Heart right ventricle (tissue), 16 donors: ENCODE measurements around the gene ASAP2. TPM values are rescaled to one million over a fixed set of nuclear protein-coding genes. Genes with fewer than 3 reads are reported as not detected.
A peak's percentile ranks its signal among the peaks of the same experiment; 100 is the strongest.

Source experiments
- ATAC-seq, 8 donors: fragments of 200-7000 bp; cut with Tn5 transposase; one replicate each; pipeline ENCODE4 v1.9.1; 2020; ENCODE audit warnings: mild to moderate bottlenecking in 8 of 8, moderate library complexity in 8 of 8, moderate number of reproducible peaks in 1 of 8
- DNase-seq, 2 donors: peaks; one replicate each; pipeline ENCODE4 v3.0.0-alpha.2; 2020
- H3K27ac ChIP-seq, 10 donors: fragments of 200-600 bp; sonication (generic) in 2 of 10; one replicate each; pipeline versions ENCODE4 v1.5.0 to v1.8.0; 2020 to 2022; ENCODE audit warnings: mild to moderate bottlenecking in 3 of 10
- H3K27me3 ChIP-seq, 7 donors: fragments of 200-600 bp; one replicate each; pipeline ENCODE4 v1.8.0; 2021 to 2022; ENCODE audit warnings: mild to moderate bottlenecking in 2 of 7
- H3K36me3 ChIP-seq, 9 donors: fragments of 200-600 bp; sonication (generic) in 1 of 9; one replicate each; pipeline versions ENCODE4 v1.5.0 to v1.8.0; 2020 to 2022; ENCODE audit warnings: mild to moderate bottlenecking in 2 of 9
- H3K4me1 ChIP-seq, 9 donors: fragments of 200-600 bp; sonication (generic) in 1 of 9; one replicate each; pipeline versions ENCODE4 v1.5.0 to v1.8.0; 2020 to 2022; ENCODE audit warnings: mild to moderate bottlenecking in 4 of 9
- H3K4me3 ChIP-seq, 10 donors: fragments of 200-600 bp; sonication (generic) in 2 of 10; one replicate each; pipeline versions ENCODE4 v1.5.0 to v1.8.0; 2020 to 2022; ENCODE audit warnings: mild to moderate bottlenecking in 7 of 10, moderate library complexity in 2 of 10
- H3K9me3 ChIP-seq, 11 donors: fragments of 200-600 bp in 10 of 11; sonication (generic) in 2 of 11; one replicate each; pipeline versions ENCODE4 v1.5.0 to v1.8.0; 2013 to 2022; ENCODE audit warnings: mild to moderate bottlenecking in 2 of 11, control low read depth in 1 of 11, moderate library complexity in 1 of 11
- WGBS, 2 donors: extraction: QIAGEN DNeasy Blood & Tissue Kit; methylation state at CpG; one replicate each; pipeline ENCODE4 v1.1.7; 2013; ENCODE audit warnings: inconsistent platforms in 1 of 2; 5-methylcytosine and 5-hydroxymethylcytosine counted together
- intact Hi-C, 10 donors: fragments of 100-400 bp; cut with DNase I; formaldehyde crosslinking; loops; one replicate each; pipeline versions ENCODE4 v1.11.1 to v1.14.2; 2022
- polyA plus RNA-seq, 2 donors: library from polyadenylated mRNA; stranded (reverse); fragments of 200-250 nt; gene quantifications; one replicate each; pipeline ENCODE4 v1.2.3, GENCODE V29; 2013
- total RNA-seq, 10 donors: library from RNA; stranded (reverse); fragmentation: NEBNext Ultra II Directional in 3 of 10; extraction: Animal tissue kit (Norgen Biotek cat#: 25700) in 3 of 10; gene quantifications; one replicate each; pipeline versions ENCODE4 v1.2.1 to v1.2.4, GENCODE V29; 2021 to 2023
- TF ChIP-seq, protein P1 (sequence below), 9 donors: fragments of 200-600 bp; sonication (generic) in 2 of 9; IDR thresholded peaks; one replicate each; pipeline versions ENCODE4 v1.5.0 to v1.8.0; 2021 to 2022; ENCODE audit warnings: antibody characterized with exemption in 9 of 9, mild to moderate bottlenecking in 5 of 9, moderate library complexity in 1 of 9
- donor health status: Arrhythmogenic right ventricular cardiomyopathy.
- donor health status: ischemic (EF 13 %, LVEDD 7.1; RV severe dilation, severe dysfunction).
- donor health status: healthy with polysubstance abuse.
- donor health status: DM: no; HTN: yes; CAD: no.
- donor health status: DM: no; HTN: no; CAD: no.
- donor health status: ischemic (EF 25% LVEDD 6.9; RV normal size, moderate dysfunction).
- donor health status: ischemic (EF 25% LVEDD 5.7; RV mildly dilated, moderate dysfunction).
- donor health status: healthy.
- donor health status: DM: yes; HTN: yes; CAD: no.
- donor health status: Ischemic cardiomyopathy.
- donor health status: ischemic (EF 35%, LVEDD 5.7; RV mildly dilated, moderate dysfunction).
- donor health status: nonischemic (EF 11% LVEDD 7.7; RV severe dilation, severe dysfunction).
- donor health status: DM: yes; HTN: yes; CAD: no.
- donor health status: PGD.
- donor health status: ischemic (EF 29% LVEDD 5.4; RV normal size, mild dysfunction).
- donor health status: nonischemic (EF 23%, LVEDD 6.1; RV moderate dilation, normal function).

ASAP2 gene
- total and polyA plus RNA-seq, 12 donors = 5.4 to 17.3 (median 11.8) TPM

DNA sequence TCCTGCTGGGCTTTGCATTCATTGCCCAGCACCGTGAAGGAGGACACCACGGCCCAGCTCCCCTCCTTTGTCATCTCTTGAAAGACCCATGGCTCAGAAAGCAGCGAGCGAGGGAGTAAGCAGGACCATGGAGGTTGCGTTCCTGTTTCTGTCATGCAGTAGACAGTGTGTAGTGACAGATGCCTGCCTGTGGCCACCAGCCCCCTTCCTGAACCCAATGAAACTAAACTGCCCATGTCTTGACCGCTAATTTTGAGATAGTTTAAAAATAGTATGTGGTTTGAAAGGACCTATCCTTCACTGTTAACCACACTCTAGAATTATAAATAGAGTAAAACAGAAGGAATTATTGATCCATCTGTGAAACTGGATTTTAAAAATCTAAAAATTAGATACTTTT, 88.2 kb downstream of the ASAP2 start:
- H3K9me3 ChIP-seq = no peaks in the 10 kb centered on the region

DNA sequence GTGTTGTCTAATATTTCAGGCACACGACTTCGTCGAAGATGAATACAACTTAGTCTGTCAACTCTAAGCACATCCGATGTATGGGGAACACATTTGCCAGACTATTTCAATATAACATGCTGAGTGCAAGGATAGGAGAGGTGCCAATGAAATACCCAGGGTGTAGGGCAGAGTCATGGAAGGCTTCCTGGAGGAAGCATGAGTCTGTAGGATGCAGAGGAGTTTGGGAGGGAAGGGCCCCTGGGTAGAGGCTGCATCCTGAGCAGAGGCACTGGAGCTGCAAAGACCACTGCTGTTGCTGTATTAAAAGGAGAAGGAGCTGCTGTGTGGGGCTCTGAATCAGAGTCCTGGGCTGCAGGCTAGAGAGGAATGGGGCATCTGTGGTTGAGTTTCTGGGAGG, 89.9 kb downstream of the ASAP2 start:
- TF ChIP-seq, protein P1, sequence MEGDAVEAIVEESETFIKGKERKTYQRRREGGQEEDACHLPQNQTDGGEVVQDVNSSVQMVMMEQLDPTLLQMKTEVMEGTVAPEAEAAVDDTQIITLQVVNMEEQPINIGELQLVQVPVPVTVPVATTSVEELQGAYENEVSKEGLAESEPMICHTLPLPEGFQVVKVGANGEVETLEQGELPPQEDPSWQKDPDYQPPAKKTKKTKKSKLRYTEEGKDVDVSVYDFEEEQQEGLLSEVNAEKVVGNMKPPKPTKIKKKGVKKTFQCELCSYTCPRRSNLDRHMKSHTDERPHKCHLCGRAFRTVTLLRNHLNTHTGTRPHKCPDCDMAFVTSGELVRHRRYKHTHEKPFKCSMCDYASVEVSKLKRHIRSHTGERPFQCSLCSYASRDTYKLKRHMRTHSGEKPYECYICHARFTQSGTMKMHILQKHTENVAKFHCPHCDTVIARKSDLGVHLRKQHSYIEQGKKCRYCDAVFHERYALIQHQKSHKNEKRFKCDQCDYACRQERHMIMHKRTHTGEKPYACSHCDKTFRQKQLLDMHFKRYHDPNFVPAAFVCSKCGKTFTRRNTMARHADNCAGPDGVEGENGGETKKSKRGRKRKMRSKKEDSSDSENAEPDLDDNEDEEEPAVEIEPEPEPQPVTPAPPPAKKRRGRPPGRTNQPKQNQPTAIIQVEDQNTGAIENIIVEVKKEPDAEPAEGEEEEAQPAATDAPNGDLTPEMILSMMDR (IDR thresholded peaks at IDR 0.05) = no peak
- Histone ChIP-seq H3K36me3 (peaks cover 0 to 20% (median 0%) of the 10 kb centered on the region in 9 donors), H3K4me1 (peaks cover 0 to 65% (median 33%) of the 10 kb centered on the region in 9 donors), H3K9me3 (no peaks in the 10 kb centered on the region), H3K4me3 (no peak overlapping the region), H3K27ac (no peak overlapping the region), H3K27me3 (no peaks in the 10 kb centered on the region)
- ATAC-seq (no peak), DNase-seq (no peak)
- WGBS, 2 donors = 96% methylated on average over 4 of the region's 4 CpGs
- intact Hi-C loops = no loop called here

More for the DNA sequence above, 88.2 kb downstream of the ASAP2 start:
- H3K4me1 ChIP-seq = peaks cover 0 to 50% (median 24%) of the 10 kb centered on the region in 9 donors
- no peak for DNase-seq
- TF ChIP-seq, protein P1 (IDR thresholded peaks at IDR 0.05) = no peak
- H3K36me3 ChIP-seq = peaks cover 0 to 20% (median 0%) of the 10 kb centered on the region in 9 donors
- no peak for ATAC-seq
- no peak overlapping the region for H3K4me3 ChIP-seq
- no peak overlapping the region for H3K27ac ChIP-seq
- intact Hi-C loops = no loop called here
- H3K27me3 ChIP-seq = no peaks in the 10 kb centered on the region
- 86 to 87% methylated on average over 6 of the region's 6 CpGs for WGBS, 2 donors

DNA sequence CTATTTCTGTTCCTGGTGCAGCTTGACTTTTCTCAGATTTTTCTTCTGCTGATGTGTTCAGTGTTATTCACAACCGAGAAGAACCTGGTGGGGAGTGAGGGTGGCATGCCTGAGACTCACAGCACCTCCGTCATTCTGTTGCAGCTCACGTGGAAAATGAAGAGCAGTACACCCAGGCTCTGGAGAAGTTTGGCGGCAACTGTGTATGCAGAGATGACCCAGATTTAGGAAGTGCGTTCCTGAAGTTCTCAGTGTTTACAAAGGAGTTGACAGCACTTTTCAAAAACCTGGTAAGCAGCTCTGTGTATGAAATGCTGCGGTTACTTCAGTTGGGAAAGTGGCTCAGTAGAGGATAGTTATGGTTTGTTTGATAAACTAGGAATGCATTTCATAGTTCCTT, 90.5 kb downstream of the ASAP2 start:
- peaks cover 0 to 69% (median 33%) of the 10 kb centered on the region in 9 donors for H3K4me1 ChIP-seq
- ATAC-seq = peak in 3 of 8 donors; percentile 4 to 35 (median 32)
- DNase-seq = no peak
- H3K4me3 ChIP-seq = no peak overlapping the region
- no peaks in the 10 kb centered on the region for H3K9me3 ChIP-seq
- H3K27me3 ChIP-seq = no peaks in the 10 kb centered on the region
- intact Hi-C loops = no loop called here
- H3K27ac ChIP-seq = no peak overlapping the region
- TF ChIP-seq, protein P1 (IDR thresholded peaks at IDR 0.05) = no peak
- H3K36me3 ChIP-seq = peaks cover 0 to 20% (median 0%) of the 10 kb centered on the region in 9 donors
- whole genome bisulfite sequencing, 2 donors = 39 to 53% methylated on average over 6 of the region's 6 CpGs

DNA sequence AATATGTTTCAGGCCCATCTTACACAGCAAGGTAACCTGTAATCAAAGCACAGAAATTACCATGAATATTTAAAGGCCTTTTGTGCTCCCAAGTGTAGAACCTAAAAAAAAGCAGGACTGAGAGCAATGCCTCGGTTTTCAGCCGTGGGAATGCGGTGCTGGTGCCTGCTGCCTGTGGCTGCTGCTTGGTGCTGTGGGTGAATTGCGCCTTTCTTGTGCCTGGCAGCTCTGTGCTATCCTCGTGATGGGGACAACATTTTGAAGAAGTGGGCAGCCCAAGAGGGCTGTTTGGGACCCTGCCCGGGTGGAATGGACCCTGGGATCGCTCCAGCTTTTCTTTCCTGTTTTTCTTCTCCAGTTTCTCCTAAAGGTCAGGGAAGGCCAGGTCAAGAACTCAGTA, 91.2 kb downstream of the ASAP2 start:
- ATAC-seq (no peak), DNase-seq (no peak)
- TF ChIP-seq, protein P1 (IDR thresholded peaks at IDR 0.05) = no peak
- H3K4me1 ChIP-seq = peaks cover 0 to 72% (median 33%) of the 10 kb centered on the region in 9 donors
- intact Hi-C loops = no loop called here
- no peak overlapping the region for H3K4me3 ChIP-seq
- peaks cover 0 to 20% (median 0%) of the 10 kb centered on the region in 9 donors for H3K36me3 ChIP-seq
- H3K27ac ChIP-seq = peak overlapping the region in 2 of 10 donors; percentile 15 to 20
- 84 to 86% methylated on average over 7 of the region's 7 CpGs for WGBS, 2 donors
- H3K9me3 ChIP-seq = no peaks in the 10 kb centered on the region
- no peaks in the 10 kb centered on the region for H3K27me3 ChIP-seq
